CD4-positive, alpha-beta T cell treated with Interleukin-1 beta for 1 hour (primary cell): ENCODE data around the gene ULK1.

Source experiments
- DNase-seq, 2 donors: peaks; one replicate each; pipeline ENCODE4 v3.0.0-alpha.2; 2020 to 2022

Gene ULK1

GRCh38 chr12:131894313-131894860, at the start of gene ULK1:
TSS of gene ULK1 (plus strand) at chr12:131894622. CDS start at chr12:131895002, 380 bp downstream.
- DNase-seq: peak; percentile 92

- DNase-seq: no peak
Measured at GRCh38 chr12:131844656-131845055, 49.8 kb upstream of the ULK1 start.

- DNase-seq: no peak
Measured at GRCh38 chr12:131845121-131845520, 49.3 kb upstream of the ULK1 start.

GRCh38 chr12:131847456-131847855, 47.0 kb upstream of the ULK1 start:
- DNase-seq: no peak

GRCh38 chr12:131848753-131849152, 45.7 kb upstream of the ULK1 start:
- no peak for DNase-seq

GRCh38 chr12:131849700-131850553, 44.5 kb upstream of the ULK1 start:
- DNase-seq: no peak

GRCh38 chr12:131850856-131851559, 43.4 kb upstream of the ULK1 start:
- peak in 1 of 2 donors; percentile 29 for DNase-seq

GRCh38 chr12:131851741-131852550, 42.5 kb upstream of the ULK1 start:
- DNase-seq: no peak

- no peak for DNase-seq
Measured at GRCh38 chr12:131852551-131853299, 41.7 kb upstream of the ULK1 start.

GRCh38 chr12:131853832-131854797, 40.3 kb upstream of the ULK1 start:
- no peak for DNase-seq

- DNase-seq: no peak
Measured at GRCh38 chr12:131854861-131855476, 39.5 kb upstream of the ULK1 start.

GRCh38 chr12:131855521-131856142, 38.8 kb upstream of the ULK1 start:
- no peak for DNase-seq

- DNase-seq: no peak
Measured at GRCh38 chr12:131856366-131857097, 37.9 kb upstream of the ULK1 start.

- DNase-seq: no peak
Measured at GRCh38 chr12:131857908-131858850, 36.2 kb upstream of the ULK1 start.

GRCh38 chr12:131860472-131861260, 33.8 kb upstream of the ULK1 start:
- DNase-seq: peak; percentile 30 to 77

- no peak for DNase-seq
Measured at GRCh38 chr12:131861261-131862083, 33.0 kb upstream of the ULK1 start.
